Right lobe of liver (tissue), 4 donors: ENCODE data around the gene TNNI3.

ENCODE experiments used
- CTCF ChIP-seq, 4 donors: fragments of 200-600 bp in 3 of 4; fragments of 450-650 bp in 1 of 4; IDR thresholded peaks; one replicate each; pipeline versions ENCODE4 v1.5.1 to v1.8.0; 2016 to 2022; ENCODE audit warnings: antibody characterized with exemption in 4 of 4, mild to moderate bottlenecking in 2 of 4
- POLR2A ChIP-seq: fragments of 450-650 bp; IDR thresholded peaks from one replicate; pipeline ENCODE4 v1.6.1; 2017; ENCODE audit warnings: antibody characterized with exemption, mild to moderate bottlenecking
- donor health status: DM: no; HTN: no; CAD: no.
- donor health status: DM: no; HTN: no; CAD: no.
- donor health status: DM: no; HTN: yes; CAD: no.

- TF ChIP-seq CTCF (IDR thresholded peaks at IDR 0.05) (no peak), POLR2A (no peak)
These were observed 43.9 kb downstream of the TNNI3 start for GRCh38 chr19:55113570-55114039.
